ENCODE measurements around the gene EMSY.

The EMSY gene

DNA sequence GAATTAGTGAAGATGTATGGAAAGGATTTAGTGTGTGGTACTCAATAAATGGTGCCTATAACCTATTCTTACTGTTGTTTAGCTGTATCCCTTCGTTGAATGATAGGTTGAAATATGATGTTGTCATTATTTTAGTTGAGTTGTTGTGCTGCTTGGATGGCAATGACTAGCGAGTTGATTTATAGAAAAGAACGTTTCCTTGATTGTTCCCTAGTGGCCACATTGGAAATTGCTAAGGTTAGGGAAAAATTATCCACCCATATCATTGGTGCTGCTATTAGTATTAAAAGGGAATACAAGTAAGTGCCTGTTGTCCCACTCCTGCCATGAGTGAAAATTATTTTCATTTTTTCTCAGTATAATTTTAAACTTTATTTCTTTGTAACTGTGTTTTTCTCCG, 14.5 kb downstream of the EMSY start:
- DNase-seq (ENCODE audit: low read depth): no peak

DNA sequence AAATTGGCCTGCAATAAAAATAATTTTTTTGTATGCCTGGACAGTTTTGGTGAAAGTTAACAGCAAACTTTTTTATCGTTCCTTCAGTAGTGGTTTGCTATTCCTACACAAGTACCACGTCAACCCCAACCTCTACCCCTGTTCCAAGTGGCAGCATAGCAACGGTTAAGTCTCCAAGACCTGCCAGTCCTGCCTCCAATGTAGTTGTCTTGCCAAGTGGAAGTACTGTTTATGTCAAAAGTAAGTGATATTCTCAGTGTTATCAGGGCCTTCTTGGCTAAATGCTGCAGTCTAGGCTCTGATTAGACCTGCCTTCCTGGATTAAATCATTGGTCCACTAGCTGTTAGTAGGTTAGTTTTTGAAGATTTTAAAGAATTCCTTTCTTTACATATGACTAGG, 15.0 kb downstream of the EMSY start:
- DNase-seq (ENCODE audit: low read depth): no peak

- no peak for DNase-seq (ENCODE audit: low read depth)
Measured at GRCh38 chr11:76462317-76462716, 17.5 kb downstream of the EMSY start.

DNA sequence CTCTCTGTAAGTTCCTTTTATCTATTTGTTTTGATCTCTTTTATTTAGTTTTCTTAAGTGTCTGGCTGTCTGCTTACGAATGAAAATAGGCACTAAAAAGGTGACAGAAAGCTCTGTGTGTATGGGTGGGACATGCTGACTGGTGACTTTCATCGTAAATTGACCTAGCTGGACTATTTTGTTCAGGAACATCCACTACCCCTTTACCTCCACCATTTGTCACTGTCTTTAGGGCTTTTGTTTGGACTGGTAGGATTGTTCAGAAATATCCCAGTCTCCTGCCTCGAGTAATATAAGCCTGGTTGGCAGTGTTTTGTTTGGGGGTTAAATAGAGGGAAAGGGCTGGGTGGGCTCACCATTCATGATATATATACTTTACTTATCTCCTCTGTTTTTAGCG, 20.9 kb downstream of the EMSY start:
- no peak for DNase-seq (ENCODE audit: low read depth)

GRCh38 chr11:76466666-76467065, 21.8 kb downstream of the EMSY start:
- no peak for DNase-seq (ENCODE audit: low read depth)

GRCh38 chr11:76469141-76469540, 24.3 kb downstream of the EMSY start:
- no peak for DNase-seq (ENCODE audit: low read depth)

DNA sequence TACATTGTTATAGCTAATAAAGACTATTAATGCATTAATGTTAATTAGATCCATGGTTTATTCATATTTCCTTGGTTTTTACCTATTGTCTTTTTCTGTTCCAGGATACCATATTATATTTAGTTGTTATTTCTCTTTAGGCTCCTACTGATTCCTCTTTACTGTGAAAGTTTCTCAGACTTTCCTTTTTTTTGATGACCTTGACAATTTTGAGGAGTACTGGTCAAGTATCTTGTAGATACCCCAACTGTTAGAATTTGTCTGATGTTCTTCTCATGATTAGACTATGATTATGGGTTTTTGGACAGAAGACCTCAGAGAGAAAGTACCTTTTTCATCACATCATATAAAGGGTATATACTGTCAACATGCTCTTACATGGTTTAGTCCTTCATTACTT, 26.6 kb downstream of the EMSY start:
- no peak for DNase-seq (ENCODE audit: low read depth)

- DNase-seq (ENCODE audit: low read depth): no peak
Measured at GRCh38 chr11:76480241-76480640, 35.4 kb downstream of the EMSY start.

- no peak for DNase-seq (ENCODE audit: low read depth)
Measured at GRCh38 chr11:76491644-76492043, 46.8 kb downstream of the EMSY start.

DNA sequence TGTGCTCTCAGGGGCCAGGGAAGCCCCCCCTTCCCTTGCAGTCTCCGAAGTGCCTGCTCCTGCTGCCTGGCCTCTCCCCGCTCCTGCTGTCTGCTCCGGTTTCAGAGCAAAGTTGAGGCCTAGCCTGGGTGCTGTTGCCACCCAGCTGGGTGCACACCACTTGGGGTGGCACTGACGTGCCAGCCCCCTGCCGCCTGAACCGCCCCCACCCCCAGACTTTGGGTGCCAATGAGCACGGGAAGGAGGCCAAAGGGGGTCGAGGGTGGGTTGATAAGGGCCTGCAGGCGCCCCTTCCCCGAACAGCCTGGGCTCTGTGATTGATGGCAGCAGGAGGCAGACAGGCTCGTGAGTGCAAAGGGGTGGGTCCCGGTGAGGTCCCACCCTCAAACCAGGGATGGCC, 48.2 kb downstream of the EMSY start:
- DNase-seq (ENCODE audit: low read depth): no peak

GRCh38 chr11:76493626-76494539, 49.1 kb downstream of the EMSY start:
- no peak for DNase-seq (ENCODE audit: low read depth)

DNA sequence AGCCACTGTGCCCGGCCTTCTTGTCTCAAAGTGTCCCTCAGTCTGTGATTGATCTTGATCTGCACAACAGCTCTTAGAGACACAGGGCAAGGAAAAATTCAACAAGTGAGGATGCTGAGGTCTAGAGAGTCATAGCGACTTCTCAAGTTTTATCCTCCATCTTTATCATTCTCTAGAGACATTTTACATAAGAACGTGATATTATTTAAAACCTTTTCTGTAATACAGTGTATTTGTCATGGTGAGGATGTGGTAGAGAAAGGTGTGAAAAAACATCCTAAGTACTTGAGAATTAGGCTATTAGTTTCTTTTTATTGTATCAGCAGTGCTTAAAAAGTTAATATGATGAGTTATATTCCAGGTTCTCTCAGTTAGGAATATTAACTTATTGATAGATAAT, 50.2 kb downstream of the EMSY start:
- DNase-seq (ENCODE audit: low read depth): no peak

- no peak for DNase-seq (ENCODE audit: low read depth)
Measured at GRCh38 chr11:76496174-76496573, 51.4 kb downstream of the EMSY start.

GRCh38 chr11:76501526-76502202, 56.8 kb downstream of the EMSY start:
- no peak for DNase-seq (ENCODE audit: low read depth)

DNA sequence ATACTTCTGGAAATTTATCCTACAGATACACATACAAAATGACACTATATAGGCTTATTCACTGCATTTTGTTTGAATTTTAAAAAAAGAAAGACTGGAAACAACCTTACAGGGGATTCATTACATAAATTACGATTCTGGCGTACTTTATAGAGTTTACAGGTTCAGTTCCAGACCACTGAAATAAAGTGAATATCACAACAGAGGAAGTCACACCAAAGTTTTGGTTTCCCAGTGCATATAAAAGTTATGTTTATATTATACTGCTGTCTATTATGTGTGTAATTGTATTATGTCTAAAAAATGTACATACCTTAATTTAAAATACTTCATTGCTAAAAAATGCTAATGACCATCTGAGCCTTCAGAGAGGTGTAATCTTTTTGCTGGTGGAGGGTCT, 62.0 kb downstream of the EMSY start:
- DNase-seq (ENCODE audit: low read depth): no peak

DNA sequence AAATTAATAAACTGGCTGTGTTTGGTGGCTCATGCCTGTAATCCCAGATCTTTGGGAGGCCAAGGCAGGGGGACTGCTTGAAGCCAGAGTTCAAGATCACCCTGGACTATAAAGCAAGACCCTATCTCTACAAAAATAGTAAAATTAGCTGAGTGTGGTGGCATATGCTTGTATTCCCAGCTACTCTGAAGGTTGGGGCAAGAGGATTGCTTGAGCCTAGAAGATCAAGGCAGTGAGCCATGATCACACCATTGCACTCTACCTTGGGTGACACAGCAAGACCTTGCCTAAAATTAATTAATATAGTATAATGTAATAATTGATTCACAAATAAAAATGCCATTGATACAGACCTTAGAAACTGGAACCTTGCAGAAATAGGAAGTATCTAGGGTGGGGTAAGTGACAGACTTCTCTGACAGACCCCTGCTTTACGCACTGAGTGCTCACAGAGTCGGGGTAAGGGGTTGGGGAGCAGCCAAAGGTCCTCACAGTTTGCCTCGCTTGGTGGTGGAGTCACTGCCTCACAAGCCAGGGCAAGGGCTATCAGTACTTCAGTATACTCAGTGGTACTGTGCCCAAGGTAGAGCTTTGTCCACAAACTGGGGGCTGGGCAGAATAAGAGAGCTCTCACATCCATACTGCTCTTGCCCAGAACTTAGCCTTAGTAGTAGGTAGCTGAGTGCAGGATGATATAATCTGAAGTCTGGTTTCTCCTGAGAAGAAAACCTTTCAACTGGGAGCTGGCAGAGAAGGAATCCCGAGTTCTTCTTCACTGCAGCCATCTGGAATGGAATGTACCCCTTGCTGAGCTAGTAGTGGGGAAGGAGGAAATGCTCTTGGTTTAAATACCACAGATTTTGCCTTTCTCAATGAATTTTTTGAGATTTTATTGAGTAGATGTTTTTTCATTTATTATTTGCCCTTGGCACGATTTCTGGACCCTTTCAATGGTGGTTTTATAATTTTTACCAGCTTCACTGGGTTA, 65.5 kb downstream of the EMSY start:
- no peak for DNase-seq (ENCODE audit: low read depth)

- no peak for DNase-seq (ENCODE audit: low read depth)
Measured at GRCh38 chr11:76512851-76513653, 68.2 kb downstream of the EMSY start.

DNA sequence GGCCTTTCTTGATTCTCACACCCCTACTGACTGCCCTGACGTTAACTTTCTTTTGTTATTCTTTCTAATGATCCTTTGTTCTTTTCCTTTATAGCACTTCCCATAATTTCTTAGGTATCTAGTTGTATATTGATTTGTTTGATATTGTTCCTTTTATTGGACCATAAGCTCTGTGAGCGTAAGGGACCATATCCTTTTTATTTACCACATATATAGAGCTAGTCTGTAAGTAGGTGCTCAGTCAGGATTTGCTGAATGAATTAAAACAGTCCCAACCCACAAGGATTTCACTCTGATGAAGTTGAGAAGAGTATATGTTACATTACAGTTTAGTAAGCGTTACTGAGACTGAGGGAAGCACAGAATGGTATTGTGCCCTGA, 68.8 kb downstream of the EMSY start:
- no peak for DNase-seq (ENCODE audit: low read depth)

- DNase-seq (ENCODE audit: low read depth): no peak
Measured at GRCh38 chr11:76515494-76515893, 70.7 kb downstream of the EMSY start.

- no peak for DNase-seq (ENCODE audit: low read depth)
Measured at GRCh38 chr11:76523147-76523546, 78.3 kb downstream of the EMSY start.

- no peak for DNase-seq (ENCODE audit: low read depth)
Measured at GRCh38 chr11:76523786-76524436, 79.1 kb downstream of the EMSY start.

All from stimulated activated CD4-positive, alpha-beta T cell treated with anti-CD3 and anti-CD28 coated beads, Interleukin-2, amount 100 ng/mL, for 4 hours (primary cell).